HUES6 (cell line): ENCODE data around the gene CFD.
"Not testable (repeated sequence)": the region's sequence is repeated elsewhere in the genome, so short reads cannot be mapped to it uniquely, and the experiment has no call there.

Experiments
- H3K27ac ChIP-seq: 2 replicates; pipeline ENCODE4 v1.7.0; 2013; ENCODE audit warnings: low read depth, mild to moderate bottlenecking, low read length, inconsistent platforms
- H3K27me3 ChIP-seq: 2 replicates; pipeline ENCODE4 v1.6.1; 2013; ENCODE audit warnings: low read length; ENCODE audit not compliant: control insufficient read depth, insufficient read depth
- H3K36me3 ChIP-seq: 2 replicates; pipeline ENCODE4 v1.6.1; 2013; ENCODE audit warnings: low read length; ENCODE audit not compliant: control insufficient read depth, insufficient read depth
- H3K4me1 ChIP-seq: 2 replicates; pipeline ENCODE4 v1.6.1; 2013; ENCODE audit warnings: low read length; ENCODE audit not compliant: control insufficient read depth, insufficient read depth
- H3K4me3 ChIP-seq: 2 replicates; pipeline ENCODE4 v1.5.1; 2013; ENCODE audit warnings: low read depth, low read length
- H3K9ac ChIP-seq: one replicate; pipeline ENCODE4 v1.6.1; 2013; ENCODE audit warnings: mild to moderate bottlenecking, low read length
- H3K9me3 ChIP-seq: 2 replicates; pipeline ENCODE4 v1.6.1; 2013; ENCODE audit warnings: low read depth, low read length; ENCODE audit not compliant: control insufficient read depth, insufficient read depth

The CFD gene

GRCh38 chr19:815079-815774, 44.2 kb upstream of the CFD start:
- Histone ChIP-seq H3K27ac (no peak overlapping the region), H3K4me3 (no peak overlapping the region), H3K9ac (no peak overlapping the region), H3K4me1 (no peaks in the 10 kb centered on the region), H3K9me3 (no peaks in the 10 kb centered on the region), H3K27me3 (no peaks in the 10 kb centered on the region), H3K36me3 (peaks cover 51% of the 10 kb centered on the region)

DNA sequence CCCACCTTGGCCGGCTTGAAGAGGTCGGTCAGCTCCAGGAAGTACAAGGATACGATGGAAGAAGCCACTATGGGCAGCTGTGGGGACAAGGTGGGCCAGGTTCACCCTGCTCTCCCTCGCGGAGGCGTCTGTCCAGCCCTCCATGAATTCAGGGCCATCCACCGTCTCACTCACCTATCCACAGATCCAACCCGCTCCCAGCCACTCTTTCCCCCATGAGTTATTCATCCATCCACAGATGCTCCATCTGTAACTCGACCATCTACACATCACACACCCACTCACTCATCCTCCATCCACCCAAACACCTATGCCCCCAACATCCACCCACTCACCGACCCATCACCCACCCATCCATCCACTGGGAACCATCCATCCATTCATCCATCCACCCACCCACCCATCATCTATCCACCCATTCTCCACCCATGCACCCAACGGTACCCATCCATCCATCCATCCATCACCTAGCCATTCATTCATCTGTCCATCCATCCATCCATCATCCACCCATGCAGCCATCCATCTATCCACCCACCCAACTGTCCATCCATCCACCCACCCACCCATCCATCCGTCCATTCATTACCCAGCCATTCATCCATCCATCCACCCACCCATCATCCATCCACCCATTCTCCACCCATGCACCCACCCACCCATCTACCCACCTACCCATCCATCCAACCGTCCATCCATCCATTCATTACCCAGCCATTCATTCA, 43.5 kb upstream of the CFD start:
- Histone ChIP-seq H3K4me3 (no peak overlapping the region), H3K9me3 (no peaks in the 10 kb centered on the region), H3K27ac (no peak overlapping the region), H3K4me1 (no peaks in the 10 kb centered on the region), H3K36me3 (peaks cover 44% of the 10 kb centered on the region), H3K27me3 (no peaks in the 10 kb centered on the region), H3K9ac (no peak overlapping the region)

DNA sequence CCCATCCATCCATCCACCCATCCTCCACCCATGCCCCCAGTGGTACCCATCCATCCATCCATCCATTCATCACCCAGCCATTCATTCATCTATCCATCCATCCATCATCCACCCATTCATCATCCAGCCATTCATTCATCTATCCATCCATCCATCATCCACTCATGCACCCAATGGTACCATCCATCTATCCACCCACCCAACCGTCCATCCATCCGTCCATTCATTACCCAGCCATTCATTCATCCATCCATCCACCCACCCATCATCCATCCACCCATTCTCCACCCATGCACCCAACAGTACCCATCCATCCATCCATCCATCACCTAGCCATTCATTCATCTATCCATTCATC, 43.0 kb upstream of the CFD start:
- Histone ChIP-seq H3K27me3 (no peaks in the 10 kb centered on the region), H3K27ac (no peak overlapping the region), H3K9me3 (no peaks in the 10 kb centered on the region), H3K4me1 (no peaks in the 10 kb centered on the region), H3K9ac (no peak overlapping the region), H3K4me3 (no peak overlapping the region), H3K36me3 (peaks cover 38% of the 10 kb centered on the region)

DNA sequence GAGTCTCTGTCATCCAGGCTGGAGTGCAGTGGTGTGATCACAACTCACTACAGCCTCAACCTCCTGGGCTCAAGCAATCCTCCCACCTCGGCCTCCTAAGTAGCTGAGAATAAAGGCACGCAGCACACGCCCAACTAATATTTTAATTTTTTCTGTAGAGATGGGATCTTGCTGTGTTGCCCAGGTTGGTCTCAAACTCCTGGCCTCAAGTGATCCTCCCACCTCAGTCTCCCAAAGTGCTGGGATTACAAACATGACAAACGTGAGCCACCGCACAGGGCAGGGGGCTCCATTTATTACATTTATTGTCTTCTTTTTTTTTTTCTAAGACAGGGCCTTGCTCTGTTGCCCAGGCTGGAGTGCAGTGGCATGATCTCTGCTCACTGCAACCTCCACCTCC, 39.3 kb upstream of the CFD start:
- H3K27ac ChIP-seq, H3K9ac ChIP-seq, H3K4me3 ChIP-seq, H3K27me3 ChIP-seq, H3K4me1 ChIP-seq, H3K9me3 ChIP-seq: not testable (repeated sequence)
- H3K36me3 ChIP-seq: peaks cover 11% of the 10 kb centered on the region

GRCh38 chr19:821231-821824, 38.1 kb upstream of the CFD start:
- Histone ChIP-seq H3K9ac (no peak overlapping the region), H3K4me1 (peaks cover 3% of the 10 kb centered on the region; the same call in 1 of the 2 replicates), H3K36me3 (peaks cover 3% of the 10 kb centered on the region; the same call in 1 of the 2 replicates), H3K27me3 (no peaks in the 10 kb centered on the region), H3K27ac (peak overlapping the region; percentile 33; the same call in 1 of the 2 replicates), H3K9me3 (no peaks in the 10 kb centered on the region), H3K4me3 (peak overlapping the region; percentile 68)

- Histone ChIP-seq H3K9ac (peak within 1 kb of the TSS; percentile 50), H3K4me3 (peak within 1 kb of the TSS; percentile 68), H3K4me1 (peaks cover 3% of the 10 kb centered on the region; the same call in 1 of the 2 replicates), H3K36me3 (no peaks in the 10 kb centered on the region), H3K27me3 (no peaks in the 10 kb centered on the region), H3K9me3 (no peaks in the 10 kb centered on the region), H3K27ac (peak within 1 kb of the TSS; percentile 33; the same call in 1 of the 2 replicates)
Measured at GRCh38 chr19:821825-822503, 37.5 kb upstream of the CFD start, which contains the start of gene PLPPR3. Gene PLPPR3, minus strand, starts transcription at chr19:821955. Its CDS starts 396 bp downstream, at chr19:821559.

DNA sequence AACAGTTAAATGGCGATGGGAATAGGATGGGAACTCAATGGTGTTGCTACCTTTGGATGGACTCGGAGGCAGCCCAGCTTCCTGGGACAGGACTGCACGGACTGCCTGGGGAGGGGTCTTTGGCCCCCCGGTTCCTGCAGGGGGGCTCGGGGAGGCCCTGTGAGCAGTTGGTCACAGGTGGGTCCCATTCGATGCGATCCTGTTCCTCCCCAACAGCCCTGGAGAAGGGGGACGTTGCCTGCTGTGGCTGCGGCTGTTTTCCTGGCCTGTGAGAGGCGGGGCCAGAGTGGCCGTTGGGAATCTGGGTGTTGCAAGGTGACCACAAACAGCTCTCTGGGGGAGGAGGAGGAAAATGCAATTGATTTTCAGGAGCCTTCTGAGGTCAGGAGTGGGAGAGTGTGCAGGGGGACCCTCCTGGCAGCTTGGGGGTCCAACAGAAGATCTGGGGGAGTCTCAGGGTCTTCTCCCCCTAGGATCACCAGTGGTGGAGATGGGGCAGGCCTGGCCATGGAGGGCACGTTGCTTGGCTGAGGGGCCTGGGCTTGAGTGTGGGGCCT, 35.8 kb upstream of the CFD start:
- no peak overlapping the region for H3K9ac ChIP-seq
- H3K9me3 ChIP-seq: no peaks in the 10 kb centered on the region
- H3K27me3 ChIP-seq: no peaks in the 10 kb centered on the region
- peaks cover 3% of the 10 kb centered on the region; the same call in 1 of the 2 replicates for H3K4me1 ChIP-seq
- no peaks in the 10 kb centered on the region for H3K36me3 ChIP-seq
- no peak overlapping the region for H3K4me3 ChIP-seq
- no peak overlapping the region for H3K27ac ChIP-seq

GRCh38 chr19:824885-825284, 34.6 kb upstream of the CFD start:
- H3K4me3 ChIP-seq: no peak overlapping the region
- H3K9ac ChIP-seq: no peak overlapping the region
- H3K36me3 ChIP-seq: no peaks in the 10 kb centered on the region
- no peaks in the 10 kb centered on the region for H3K9me3 ChIP-seq
- H3K27ac ChIP-seq: no peak overlapping the region
- H3K4me1 ChIP-seq: peaks cover 3% of the 10 kb centered on the region; the same call in 1 of the 2 replicates
- H3K27me3 ChIP-seq: no peaks in the 10 kb centered on the region

DNA sequence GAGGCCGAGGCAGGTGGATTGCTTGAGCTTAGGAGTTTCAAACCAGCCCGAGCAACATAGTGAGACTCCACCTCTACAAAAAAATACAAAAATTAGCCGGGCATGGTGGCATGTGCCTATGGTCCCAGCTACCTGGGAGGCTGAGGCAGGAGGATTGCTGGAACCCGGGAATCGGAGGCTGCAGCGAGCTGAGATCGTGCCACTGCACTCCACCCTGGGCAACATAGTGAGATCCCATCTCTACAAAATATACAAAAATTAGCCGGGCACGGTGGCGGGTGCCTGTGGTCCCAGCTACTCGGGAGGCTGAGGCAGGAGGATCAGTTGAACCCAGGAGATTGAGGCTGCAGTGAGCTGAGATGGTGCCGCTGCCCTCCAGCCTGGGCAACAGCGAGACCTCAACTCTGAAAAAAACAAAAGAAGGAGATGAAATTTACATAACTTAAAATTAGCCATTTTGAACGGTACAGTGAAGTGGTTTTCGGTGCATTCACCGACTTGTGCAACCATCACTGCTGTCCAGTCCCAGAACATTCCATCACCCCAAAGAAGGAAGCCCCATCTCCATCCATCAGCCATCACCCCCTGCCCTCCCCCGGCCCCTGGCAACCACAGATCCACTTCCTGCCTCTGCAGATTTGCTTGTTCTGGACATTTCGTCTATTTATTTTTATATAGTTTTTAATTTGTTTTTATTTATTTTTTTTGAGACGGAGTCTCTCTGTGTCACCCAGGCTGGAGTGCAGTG, 33.4 kb upstream of the CFD start:
- Histone ChIP-seq H3K4me3 (no peak overlapping the region), H3K4me1 (peaks cover 3% of the 10 kb centered on the region; the same call in 1 of the 2 replicates), H3K36me3 (no peaks in the 10 kb centered on the region), H3K9me3 (no peaks in the 10 kb centered on the region), H3K27ac (no peak overlapping the region), H3K9ac (no peak overlapping the region), H3K27me3 (no peaks in the 10 kb centered on the region)

GRCh38 chr19:827314-827709, 32.2 kb upstream of the CFD start:
- Histone ChIP-seq H3K27me3 (no peaks in the 10 kb centered on the region), H3K36me3 (no peaks in the 10 kb centered on the region), H3K9ac (no peak overlapping the region), H3K9me3 (no peaks in the 10 kb centered on the region), H3K27ac (no peak overlapping the region), H3K4me1 (peaks cover 3% of the 10 kb centered on the region; the same call in 1 of the 2 replicates), H3K4me3 (no peak overlapping the region)
